ENCODE measurements around the gene DHFR.

Gene DHFR

GRCh38 chr5:80659106-80659505 is 4.3 kb upstream of the DHFR start:
- H3K27ac ChIP-seq = no peak overlapping the region
- no peak overlapping the region for H3K4me3 ChIP-seq

- no peak overlapping the region for H3K4me3 ChIP-seq
- no peak overlapping the region for H3K27ac ChIP-seq
Observed at GRCh38 chr5:80656425-80656824, 1.6 kb upstream of the DHFR start.

DNA sequence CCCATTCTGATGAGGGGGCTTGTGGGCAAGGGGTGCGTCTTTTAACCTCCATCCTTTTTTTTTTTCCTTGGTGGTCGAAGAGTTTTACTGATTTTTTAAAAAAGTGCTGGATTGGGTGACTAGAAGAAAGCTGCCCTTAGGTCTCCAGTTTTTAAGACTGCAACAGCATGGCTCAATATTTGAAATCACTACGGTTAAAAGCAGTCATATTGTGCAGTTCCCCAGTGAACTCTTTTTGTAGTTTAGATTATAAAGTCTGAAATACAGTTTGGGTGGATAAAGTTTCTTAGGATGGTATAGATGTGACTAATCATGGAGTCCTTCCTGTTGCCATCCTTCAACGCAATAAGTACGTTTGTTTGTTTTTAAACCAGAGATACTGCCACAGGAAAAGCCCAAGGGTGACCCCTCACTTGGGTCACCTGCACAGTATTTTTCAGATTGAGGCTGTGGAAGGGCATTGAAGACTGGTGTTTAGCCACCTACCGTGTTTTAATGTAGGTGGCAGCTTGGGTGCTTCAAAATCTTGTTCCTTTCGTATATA is 520 bp upstream of the DHFR start:
- H3K27ac ChIP-seq = peak overlapping the region in 19 of 21 experiments; percentile 24 to 99 (median 94)
- peak overlapping the region; percentile 61 to 93 (median 82) for H3K4me3 ChIP-seq

GRCh38 chr5:80654054-80654390 is 761 bp downstream of the DHFR start:
- Histone ChIP-seq H3K4me3 (peak overlapping the region; percentile 61 to 93 (median 82)), H3K27ac (peak overlapping the region in 7 of 21 experiments; percentile 91 to 99 (median 95))

GRCh38 chr5:80653502-80653901 is 1.3 kb downstream of the DHFR start:
- H3K27ac ChIP-seq = peak overlapping the region in 1 of 21 experiments; percentile 95
- peak overlapping the region; percentile 61 to 93 (median 82) for H3K4me3 ChIP-seq

- no peak overlapping the region for H3K4me3 ChIP-seq
- H3K27ac ChIP-seq = no peak overlapping the region
Observed at GRCh38 chr5:80646926-80647325, 7.9 kb downstream of the DHFR start.

DNA sequence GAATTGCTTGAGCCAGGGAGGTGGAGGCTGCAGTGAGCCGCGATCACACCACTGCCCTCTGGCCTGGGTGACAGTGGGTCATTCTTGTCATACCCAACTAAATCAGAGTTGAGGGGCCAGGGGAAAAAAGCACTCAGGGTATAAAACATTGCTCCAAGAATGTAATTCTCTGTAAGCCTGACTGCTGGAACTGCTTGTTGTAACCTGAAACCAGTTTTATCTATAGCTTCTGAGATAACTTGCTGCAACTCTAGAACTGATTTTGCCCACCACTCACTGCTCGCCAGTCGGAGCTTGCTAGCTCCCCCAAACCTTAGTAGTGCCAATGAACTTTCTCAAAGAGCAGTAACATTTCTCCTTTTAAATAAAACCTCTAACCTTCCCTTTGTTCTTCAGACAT is 9.9 kb downstream of the DHFR start:
- Histone ChIP-seq H3K27ac (no peak overlapping the region), H3K4me3 (no peak overlapping the region)

DNA sequence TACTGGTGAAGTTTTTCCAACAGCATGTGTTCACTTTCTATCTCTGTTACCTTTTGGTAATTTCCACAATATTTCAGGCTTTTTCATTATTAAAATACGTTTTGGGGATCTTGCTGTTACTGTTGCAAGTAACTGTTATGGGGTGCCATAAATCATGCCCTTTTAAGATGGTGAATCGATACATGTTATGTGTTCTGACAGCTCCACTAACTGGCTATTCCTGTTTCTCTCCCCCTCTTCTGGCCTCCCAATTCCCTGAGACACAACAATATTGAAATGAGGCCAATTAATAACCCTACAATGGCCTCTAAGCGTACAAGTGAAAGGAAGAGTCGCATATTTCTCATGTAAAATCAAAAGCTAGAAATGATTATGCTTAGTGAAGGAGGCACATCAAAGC is 13.4 kb downstream of the DHFR start:
- Histone ChIP-seq H3K27ac (no peak overlapping the region), H3K4me3 (no peak overlapping the region)

DNA sequence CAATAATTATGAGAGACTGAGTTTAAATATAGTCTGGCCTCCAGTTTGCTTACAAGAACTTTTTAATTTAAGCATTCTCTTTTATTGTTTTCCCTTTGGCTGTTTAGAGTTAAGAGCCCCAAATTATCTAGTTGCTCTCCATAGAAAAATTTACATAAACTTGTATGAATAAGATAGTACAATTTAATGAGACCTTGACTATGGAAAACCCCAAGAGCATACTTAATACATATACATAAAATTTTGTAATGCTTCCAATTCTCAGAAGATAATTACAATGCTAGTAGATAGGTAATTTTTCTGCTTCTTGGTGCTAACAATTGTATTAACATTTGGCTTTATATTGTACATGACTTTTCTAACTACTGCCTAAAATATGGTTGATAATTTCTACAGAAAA is 20.6 kb downstream of the DHFR start:
- H3K4me3 ChIP-seq = no peak overlapping the region
- H3K27ac ChIP-seq = no peak overlapping the region

DNA sequence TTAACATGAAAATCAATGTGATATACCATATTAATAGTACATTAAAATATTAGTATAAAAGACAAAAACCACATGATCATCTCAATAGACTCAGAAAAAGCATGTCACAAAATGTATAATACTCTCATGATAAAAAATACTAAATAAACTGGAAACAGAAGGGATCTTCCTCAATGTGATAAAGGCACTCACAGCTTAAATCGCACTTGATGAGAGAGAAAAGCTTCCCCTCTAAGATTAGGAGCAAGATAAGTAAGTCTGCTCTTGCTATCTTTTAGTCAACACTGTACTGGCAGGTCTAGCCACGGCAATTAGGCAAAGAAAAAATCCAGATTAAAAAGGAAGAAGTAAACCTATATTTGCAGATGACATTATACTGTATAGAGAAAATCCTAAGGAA is 22.1 kb downstream of the DHFR start:
- H3K4me3 ChIP-seq = no peak overlapping the region
- no peak overlapping the region for H3K27ac ChIP-seq

DNA sequence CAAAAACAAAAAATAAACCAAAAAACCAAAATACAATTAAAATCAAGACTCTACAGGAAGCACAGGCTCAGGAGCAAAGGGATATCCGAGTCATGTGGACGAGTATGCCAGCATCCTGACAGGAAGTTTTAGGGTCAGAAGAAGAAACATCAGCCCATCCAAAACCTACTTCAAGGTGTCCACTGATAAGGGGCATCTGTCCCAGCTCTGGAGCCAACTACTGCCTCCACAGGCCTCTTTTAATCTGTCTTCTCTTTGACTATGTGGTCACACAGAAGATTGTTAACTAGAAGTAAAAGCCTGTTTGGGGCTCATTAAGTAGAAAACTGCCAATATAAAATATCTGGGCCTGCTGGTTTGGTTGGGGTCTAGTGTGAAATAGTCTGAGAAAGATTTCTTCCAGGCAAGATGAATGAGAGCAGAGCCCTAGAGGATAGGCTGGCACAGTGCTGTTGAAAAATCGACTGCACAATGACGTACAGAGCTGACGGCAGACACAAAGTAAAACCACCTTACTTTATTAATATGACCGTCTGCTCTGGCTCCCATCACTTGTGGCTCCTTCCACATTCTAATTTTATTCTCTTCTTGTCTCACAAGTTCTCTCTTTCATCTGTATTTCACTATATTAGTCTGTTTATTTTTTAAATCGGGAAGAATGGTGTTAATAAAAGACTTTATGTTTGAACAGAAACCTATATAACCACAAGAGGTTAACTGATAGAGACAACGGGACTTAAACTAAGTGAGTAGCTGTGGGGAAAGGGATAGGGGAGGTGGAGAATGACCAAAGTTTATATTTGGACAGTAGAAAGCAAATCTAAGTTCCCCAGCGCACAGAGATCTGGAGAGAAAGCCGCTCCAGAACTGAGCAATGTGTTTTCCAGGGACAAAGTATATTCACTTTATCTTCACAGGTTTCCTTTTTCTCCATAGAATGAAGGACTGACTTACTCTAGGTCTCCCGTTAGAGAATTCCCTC is 23.2 kb downstream of the DHFR start:
- H3K27ac ChIP-seq = no peak overlapping the region
- H3K4me3 ChIP-seq = no peak overlapping the region

- H3K27ac ChIP-seq = no peak overlapping the region
- no peak overlapping the region for H3K4me3 ChIP-seq
Observed at GRCh38 chr5:80629281-80629680, 25.5 kb downstream of the DHFR start.

- Histone ChIP-seq H3K4me3 (no peak overlapping the region), H3K27ac (no peak overlapping the region)
Observed at GRCh38 chr5:80625230-80625629, 29.6 kb downstream of the DHFR start.

GRCh38 chr5:80623999-80624398 is 30.8 kb downstream of the DHFR start:
- Histone ChIP-seq H3K27ac (no peak overlapping the region), H3K4me3 (no peak overlapping the region)

DNA sequence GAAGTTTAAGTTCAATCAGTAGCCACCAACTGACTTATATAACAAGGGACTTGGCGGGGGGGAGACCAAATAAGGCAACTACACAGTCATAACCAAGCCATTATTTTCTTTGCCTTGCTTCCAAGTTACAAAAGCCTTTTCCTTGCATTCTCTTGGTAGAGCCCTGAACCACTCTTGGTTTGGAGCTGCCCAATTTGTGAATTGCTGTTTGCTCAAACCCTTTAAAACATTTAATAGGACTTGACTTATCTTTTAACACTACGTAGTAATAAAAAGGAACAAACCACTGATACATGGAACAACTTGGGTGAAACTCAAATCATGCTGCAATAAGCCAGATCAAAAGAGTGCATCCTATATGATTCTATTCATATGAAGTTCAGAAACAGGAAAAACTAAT is 32.0 kb downstream of the DHFR start:
- H3K27ac ChIP-seq = no peak overlapping the region
- H3K4me3 ChIP-seq = no peak overlapping the region

- no peak overlapping the region for H3K4me3 ChIP-seq
- H3K27ac ChIP-seq = no peak overlapping the region
Observed at GRCh38 chr5:80620211-80620610, 34.6 kb downstream of the DHFR start.

DNA sequence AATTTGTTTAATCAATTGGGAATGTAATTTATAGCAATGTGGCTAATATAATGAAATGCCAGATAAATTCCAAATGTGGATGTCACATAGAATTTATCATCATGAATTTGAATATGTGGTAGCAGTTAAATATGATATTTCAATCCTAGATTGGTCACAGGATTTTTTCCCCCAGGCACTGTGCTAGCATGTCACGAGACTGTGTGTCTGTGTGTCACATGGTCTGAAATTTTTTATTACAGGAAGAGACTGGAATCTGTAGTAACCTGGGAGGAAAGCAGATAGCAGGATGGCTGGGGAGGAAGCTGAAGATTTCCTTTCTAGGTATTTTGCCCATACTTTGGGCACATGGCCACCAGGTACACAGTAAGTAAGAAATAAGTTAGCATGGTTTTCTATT is 35.7 kb downstream of the DHFR start:
- Histone ChIP-seq H3K27ac (peak overlapping the region in 1 of 21 experiments; percentile 9), H3K4me3 (no peak overlapping the region)

DNA sequence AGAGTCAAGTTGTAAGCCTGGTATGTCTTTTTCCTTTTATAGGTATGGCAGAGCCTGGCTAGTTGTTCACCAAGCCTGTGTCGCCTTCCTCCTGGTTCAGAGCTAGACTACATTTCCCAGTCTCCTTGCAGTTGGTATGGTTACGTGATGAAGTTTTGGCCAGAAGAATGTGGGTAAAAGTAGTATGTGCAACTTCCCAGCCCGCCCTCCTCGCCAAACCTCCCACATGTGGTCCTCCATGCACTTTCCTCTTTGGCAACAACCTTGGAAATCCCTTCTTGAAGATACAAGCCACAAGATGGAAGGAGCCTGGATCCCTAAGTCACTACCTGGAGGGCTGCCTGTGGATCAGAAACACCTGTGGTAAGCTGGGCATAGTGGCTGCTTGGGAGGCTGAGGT is 36.3 kb downstream of the DHFR start:
- no peak overlapping the region for H3K4me3 ChIP-seq

GRCh38 chr5:80615266-80615914 is 39.4 kb downstream of the DHFR start:
- no peak overlapping the region for H3K27ac ChIP-seq
- H3K4me3 ChIP-seq = no peak overlapping the region

More for the DNA sequence above, 36.3 kb downstream of the DHFR start:
- H3K27ac ChIP-seq = no peak overlapping the region

DNA sequence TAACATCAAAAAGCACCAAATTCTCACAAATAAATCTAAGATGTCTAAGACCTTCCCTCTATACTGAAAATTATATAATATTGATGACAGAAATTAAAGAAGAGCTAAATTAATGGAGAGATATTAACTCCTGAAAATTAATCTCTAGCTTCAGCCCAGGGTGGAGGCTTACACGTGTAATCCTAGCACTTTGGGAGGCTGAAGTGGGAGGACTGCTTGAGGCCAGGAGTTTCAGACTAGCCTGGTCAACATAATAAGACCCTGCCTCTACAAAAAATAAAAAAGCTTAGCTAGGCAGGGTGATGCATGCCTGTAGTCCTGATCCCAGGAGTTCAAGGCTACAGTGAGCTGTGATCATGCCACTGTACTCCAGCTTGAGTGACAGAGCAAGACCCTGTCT is 45.1 kb downstream of the DHFR start:
- Histone ChIP-seq H3K4me3 (no peak overlapping the region), H3K27ac (no peak overlapping the region)

- H3K27ac ChIP-seq = no peak overlapping the region
- no peak overlapping the region for H3K4me3 ChIP-seq
Observed at GRCh38 chr5:80608731-80609130, 46.1 kb downstream of the DHFR start.

Data from skin epidermis (tissue), 12 donors.